GM12878 (cell line): Measurements from ENCODE around the gene PKD2. TPM values are rescaled to one million over a fixed set of nuclear protein-coding genes. Genes with fewer than 3 reads are reported as not detected.

Experiments
- ATAC-seq: fragments of 200-7000 bp; cut with Tn5 transposase; 3 replicates; pipeline ENCODE4 v1.9.1; 2020; ENCODE audit warnings: mild to moderate bottlenecking, moderate library complexity
- BruUV-seq: library from RNA; stranded (reverse); fragments of 400-500 nt; replicated peaks from 2 replicates; lab custom pipeline; 2021; lab: Mats Ljungman, UMichigan
- CTCF ChIA-PET: fragments of 300-600 bp; sonication (Branson Sonifier 250); formaldehyde crosslinking; extraction: SDS; loops from one replicate; lab custom pipeline; 2021; ENCODE audit warnings: inconsistent platforms; lab: Yijun Ruan, JAX
- POLR2A ChIA-PET: fragments of 350-600 bp; formaldehyde crosslinking; extraction: SDS; loops from one replicate; lab custom pipeline; 2021; ENCODE audit warnings: inconsistent platforms; lab: Charles Lee
- RAD21 ChIA-PET: fragments of 300-600 bp; sonication (Branson Sonifier 250); formaldehyde crosslinking; loops from one replicate; lab custom pipeline; 2023; ENCODE audit warnings: antibody characterized with exemption; ENCODE audit not compliant: unreplicated experiment; lab: Charles Lee
- SMC1A ChIA-PET: fragments of 300-600 bp; sonication (Branson Sonifier 250); formaldehyde crosslinking; loops from one replicate; lab custom pipeline; 2023; ENCODE audit not compliant: unreplicated experiment, uncharacterized antibody; lab: Charles Lee
- DNase-seq: peaks from one replicate; pipeline ENCODE4 v3.0.0-alpha.2; 2011; ENCODE audit warnings: low read depth, low spot score
- FAIRE-seq: peaks from 3 replicates; lab custom pipeline; 2011; peaks lifted over from hg19 to GRCh38; lab: Jason Lieb, UNC
- H2AFZ ChIP-seq: 2 replicates; pipeline ENCODE4 v1.6.0; 2011; ENCODE audit warnings: low read depth, low read length, control low read depth; ENCODE audit not compliant: control insufficient read depth
- H3K27ac ChIP-seq: 2 replicates; pipeline ENCODE4 v1.5.1; 2011; ENCODE audit warnings: control low read depth; ENCODE audit not compliant: control insufficient read depth, insufficient read depth
- H3K27me3 ChIP-seq, 2 experiments: replicated peaks in 1 of 2; 2 replicates each; pipeline versions ENCODE4 v1.6.0 to v1.6.1; 2011; ENCODE audit warnings: low read length in 1 of 2; ENCODE audit not compliant: control insufficient read depth in 2 of 2, insufficient read depth in 2 of 2
- H3K36me3 ChIP-seq, 2 experiments: 2 replicates each; pipeline ENCODE4 v1.5.1; 2011; ENCODE audit warnings: low read length in 1 of 2; ENCODE audit not compliant: control insufficient read depth in 2 of 2, insufficient read depth in 2 of 2
- H3K4me1 ChIP-seq: 2 replicates; pipeline ENCODE4 v1.6.1; 2011; ENCODE audit warnings: mild to moderate bottlenecking, low read length, moderate library complexity, mixed read lengths; ENCODE audit not compliant: control insufficient read depth, insufficient read depth
- H3K4me2 ChIP-seq: 2 replicates; pipeline ENCODE4 v1.6.0; 2011; ENCODE audit warnings: control low read depth; ENCODE audit not compliant: control insufficient read depth, insufficient read depth
- H3K4me3 ChIP-seq: fragments of 200-600 bp; sonication (generic); 2 replicates; pipeline ENCODE4 v1.5.1; 2016
- H3K79me2 ChIP-seq: 2 replicates; pipeline ENCODE4 v1.6.0; 2011; ENCODE audit warnings: low read length; ENCODE audit not compliant: control insufficient read depth, insufficient read depth
- H3K9ac ChIP-seq: 2 replicates; pipeline ENCODE4 v1.8.0; 2011; ENCODE audit warnings: low read length, control low read depth, mixed read lengths; ENCODE audit not compliant: control insufficient read depth, insufficient read depth
- H3K9me3 ChIP-seq: replicated peaks from 3 replicates; pipeline ENCODE4 v1.5.1; 2011; ENCODE audit warnings: mild to moderate bottlenecking, low read length; ENCODE audit not compliant: control insufficient read depth, insufficient read depth
- H4K20me1 ChIP-seq: 2 replicates; pipeline ENCODE4 v1.6.0; 2011; ENCODE audit not compliant: control insufficient read depth, insufficient read depth
- CREM ChIP-seq: IDR thresholded peaks from 2 replicates; pipeline ENCODE4 v1.6.1; 2014; ENCODE audit warnings: antibody characterized with exemption, low read depth
- ESRRA ChIP-seq: IDR thresholded peaks from 2 replicates; pipeline ENCODE4 v1.6.1; 2012; ENCODE audit warnings: mild to moderate bottlenecking, low read length, improper control_type of control experiment
- ETV6 ChIP-seq, 2 experiments: fragments of 450-650 bp in 1 of 2; IDR thresholded peaks in 1 of 2; conservative IDR thresholded peaks in 1 of 2; 2 replicates each; pipeline ENCODE4 v1.6.1; 2014; ENCODE audit warnings: antibody characterized with exemption in 1 of 2, borderline replicate concordance in 1 of 2, low read depth in 1 of 2, mild to moderate bottlenecking in 1 of 2, moderate library complexity in 1 of 2
- NFYB ChIP-seq: IDR thresholded peaks from 2 replicates; pipeline ENCODE4 v1.6.1; 2011; ENCODE audit warnings: low read depth, mild to moderate bottlenecking, low read length, improper control_type of control experiment, moderate library complexity; ENCODE audit not compliant: insufficient read depth
- NR2C1 ChIP-seq: fragments of 450-650 bp; IDR thresholded peaks from 2 replicates; pipeline ENCODE4 v1.6.1; 2017; ENCODE audit warnings: antibody characterized with exemption, mild to moderate bottlenecking, moderate library complexity
- POLR2AphosphoS5 ChIP-seq: IDR thresholded peaks from 2 replicates; pipeline ENCODE4 v1.6.1; 2011; ENCODE audit warnings: mild to moderate bottlenecking, low read length, inconsistent platforms
- RBBP5 ChIP-seq: fragments of 200-600 bp; sonication (generic); conservative IDR thresholded peaks from 2 replicates; pipeline ENCODE4 v1.6.1; 2016
- SMAD1 ChIP-seq: fragments of 450-650 bp; IDR thresholded peaks from 2 replicates; pipeline ENCODE4 v1.6.1; 2018; ENCODE audit warnings: mild to moderate bottlenecking, low read depth; ENCODE audit not compliant: partially characterized antibody
- WGBS: methylation state at CpG from one replicate; pipeline ENCODE4 v1.1.6; 2016; ENCODE audit warnings: low lambda C conversion rate; ENCODE audit not compliant: insufficient replicate concordance, insufficient coverage; ENCODE audit errors: missing lambda C conversion rate; 5-methylcytosine and 5-hydroxymethylcytosine counted together
- in situ Hi-C: fragments of 300-500 bp; cut with MboI; formaldehyde crosslinking; loops from 9 replicates; pipeline ENCODE4 v1.14.3; 2018; ENCODE audit warnings: mixed read lengths
- intact Hi-C: fragments of 100-400 bp; cut with micrococcal nuclease; formaldehyde crosslinking; loops from one replicate; pipeline ENCODE4 v1.14.2; 2022; ENCODE audit not compliant: unreplicated experiment
- polyA plus RNA-seq, 11 experiments: library from polyadenylated mRNA; depleted of rRNA in 4 of 11; unstranded in 6 of 11; stranded (reverse) in 5 of 11; fragments of >200 nt; fragmentation: Nextera tagmentation in 4 of 11; fragmentation: Illumina TruSeq in 1 of 11; extraction: Ambion mirVana in 4 of 11; extraction: Trizol in 1 of 11; gene quantifications; 1 replicate in 1 of 11; 2 replicates in 10 of 11; pipeline versions ENCODE4 v1.2.1 to v1.2.3, GENCODE V29; 2011 to 2016; ENCODE audit warnings: inconsistent platforms in 2 of 11, missing spikeins in 2 of 11, low read depth in 1 of 11
- total RNA-seq, 4 experiments: library from RNA; depleted of rRNA in 3 of 4; stranded (reverse); fragments of >200 nt in 3 of 4; fragmentation: Illumina TruSeq in 1 of 4; extraction: Trizol in 1 of 4; gene quantifications; 2 replicates each; pipeline versions ENCODE4 v1.2.1 to v1.2.3, GENCODE V29; 2013 to 2021
- TF ChIP-seq, protein P1 (sequence below): IDR thresholded peaks from 2 replicates; pipeline ENCODE4 v1.6.1; 2012; ENCODE audit warnings: low read depth, low read length, improper control_type of control experiment
- TF ChIP-seq, protein P2 (sequence below): fragments of 450-650 bp; formaldehyde crosslinking; IDR thresholded peaks from 2 replicates; pipeline ENCODE4 v1.4.0; 2022; ENCODE audit warnings: mild to moderate bottlenecking, moderate library complexity
- TF ChIP-seq, protein P3 (sequence below): fragments of 450-650 bp; IDR thresholded peaks from 2 replicates; pipeline ENCODE4 v1.6.1; 2017; ENCODE audit warnings: mild to moderate bottlenecking, moderate library complexity

The PKD2 gene
- total and polyA plus RNA-seq, 10 of the 15 experiments (the other 5 are each of a cell fraction or from before 2014, with no cell fraction given) = 2.0 to 13.8 (median 8.4) TPM

DNA sequence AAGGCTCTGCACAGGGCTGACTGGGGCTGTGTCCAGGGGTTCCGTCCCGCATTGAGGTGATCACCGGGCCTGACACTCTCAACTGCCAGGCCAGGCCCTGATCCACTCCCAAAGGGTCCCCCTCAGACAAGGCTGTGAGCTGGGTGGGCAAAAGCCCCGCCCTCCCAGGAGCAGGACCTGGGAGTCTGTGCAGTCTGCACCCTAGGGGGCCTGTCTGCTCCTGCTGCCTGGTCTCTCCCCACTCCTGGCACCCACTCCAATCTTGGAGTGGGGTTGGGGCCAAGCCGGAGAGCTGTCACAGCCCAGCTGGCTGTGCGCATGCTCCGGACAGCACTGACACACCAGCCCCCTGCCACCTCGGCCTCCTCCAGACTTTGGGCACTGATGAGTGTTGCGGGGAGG, 41.3 kb upstream of the PKD2 start (continued):
- no peak for TF ChIP-seq CREM
- no peak for TF ChIP-seq NR2C1
- no peak for TF ChIP-seq ETV6 (conservative IDR thresholded peaks at IDR 0.05 in 1 of 2, IDR thresholded peaks at IDR 0.05 in 1 of 2; ENCODE audit: borderline replicate concordance in 1 of 2, low read depth in 1 of 2)
- TF ChIP-seq, protein P1, sequence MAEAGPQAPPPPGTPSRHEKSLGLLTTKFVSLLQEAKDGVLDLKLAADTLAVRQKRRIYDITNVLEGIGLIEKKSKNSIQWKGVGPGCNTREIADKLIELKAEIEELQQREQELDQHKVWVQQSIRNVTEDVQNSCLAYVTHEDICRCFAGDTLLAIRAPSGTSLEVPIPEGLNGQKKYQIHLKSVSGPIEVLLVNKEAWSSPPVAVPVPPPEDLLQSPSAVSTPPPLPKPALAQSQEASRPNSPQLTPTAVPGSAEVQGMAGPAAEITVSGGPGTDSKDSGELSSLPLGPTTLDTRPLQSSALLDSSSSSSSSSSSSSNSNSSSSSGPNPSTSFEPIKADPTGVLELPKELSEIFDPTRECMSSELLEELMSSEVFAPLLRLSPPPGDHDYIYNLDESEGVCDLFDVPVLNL = no peak
- TF ChIP-seq NFYB = no peak
- no peak for TF ChIP-seq SMAD1

DNA sequence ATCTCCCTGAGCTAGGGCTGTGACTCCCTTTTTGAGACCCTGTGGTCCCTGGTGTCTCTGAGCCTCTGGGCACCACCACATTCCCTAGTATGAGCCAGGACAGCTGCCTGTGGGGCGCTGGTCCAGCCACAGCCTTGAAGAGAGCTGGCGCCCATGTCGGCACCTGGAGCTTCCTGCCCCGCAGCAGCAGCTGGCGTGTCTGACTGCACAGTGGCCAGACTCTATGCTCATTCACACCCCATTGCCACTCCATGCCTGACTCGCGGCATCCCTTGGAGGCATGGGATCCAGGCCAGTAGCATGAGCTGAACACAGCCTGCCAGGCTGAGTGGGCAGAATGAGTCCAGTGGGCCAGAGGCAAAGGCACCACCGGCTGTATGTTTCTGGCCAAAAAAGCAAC, 40.2 kb upstream of the PKD2 start:
- intact Hi-C loops = no loop called here
- Histone ChIP-seq H3K36me3 (no peaks in the 10 kb centered on the region), H3K4me1 (no peaks in the 10 kb centered on the region), H3K27ac (no peak overlapping the region), H4K20me1 (no peaks in the 10 kb centered on the region), H3K9me3 (no peaks in the 10 kb centered on the region), H3K9ac (no peak overlapping the region), H3K79me2 (no peaks in the 10 kb centered on the region), H3K27me3 (no peaks in the 10 kb centered on the region; a peak in 1 of 4 replicates), H3K4me3 (no peak overlapping the region), H2AFZ (no peak overlapping the region), H3K4me2 (no peak overlapping the region)
- ATAC-seq (no peak), DNase-seq (no peak), FAIRE-seq (no peak)
- in situ Hi-C loops = no loop called here
- ChIA-PET CTCF (interaction anchor here (1.2 to 1.3 kb wide), 2 partner anchors 9 to 53 kb away, joined by 3 to 6 read pairs; partner anchors contain the start of gene SPP1), SMC1A (no interaction called here), RAD21 (interaction anchor here (1.0 kb wide), 1 partner anchor 114 kb away, joined by 3 read pairs; no protein-coding TSS in a partner anchor), POLR2A (interaction anchor here (0.6 kb wide), 1 partner anchor 44 kb away, joined by 6 read pairs; no protein-coding TSS in a partner anchor)
- BruUV-seq = no TSS peak
- 44% methylated on average over 8 of the region's 8 CpGs for WGBS
- TF ChIP-seq, protein P2, sequence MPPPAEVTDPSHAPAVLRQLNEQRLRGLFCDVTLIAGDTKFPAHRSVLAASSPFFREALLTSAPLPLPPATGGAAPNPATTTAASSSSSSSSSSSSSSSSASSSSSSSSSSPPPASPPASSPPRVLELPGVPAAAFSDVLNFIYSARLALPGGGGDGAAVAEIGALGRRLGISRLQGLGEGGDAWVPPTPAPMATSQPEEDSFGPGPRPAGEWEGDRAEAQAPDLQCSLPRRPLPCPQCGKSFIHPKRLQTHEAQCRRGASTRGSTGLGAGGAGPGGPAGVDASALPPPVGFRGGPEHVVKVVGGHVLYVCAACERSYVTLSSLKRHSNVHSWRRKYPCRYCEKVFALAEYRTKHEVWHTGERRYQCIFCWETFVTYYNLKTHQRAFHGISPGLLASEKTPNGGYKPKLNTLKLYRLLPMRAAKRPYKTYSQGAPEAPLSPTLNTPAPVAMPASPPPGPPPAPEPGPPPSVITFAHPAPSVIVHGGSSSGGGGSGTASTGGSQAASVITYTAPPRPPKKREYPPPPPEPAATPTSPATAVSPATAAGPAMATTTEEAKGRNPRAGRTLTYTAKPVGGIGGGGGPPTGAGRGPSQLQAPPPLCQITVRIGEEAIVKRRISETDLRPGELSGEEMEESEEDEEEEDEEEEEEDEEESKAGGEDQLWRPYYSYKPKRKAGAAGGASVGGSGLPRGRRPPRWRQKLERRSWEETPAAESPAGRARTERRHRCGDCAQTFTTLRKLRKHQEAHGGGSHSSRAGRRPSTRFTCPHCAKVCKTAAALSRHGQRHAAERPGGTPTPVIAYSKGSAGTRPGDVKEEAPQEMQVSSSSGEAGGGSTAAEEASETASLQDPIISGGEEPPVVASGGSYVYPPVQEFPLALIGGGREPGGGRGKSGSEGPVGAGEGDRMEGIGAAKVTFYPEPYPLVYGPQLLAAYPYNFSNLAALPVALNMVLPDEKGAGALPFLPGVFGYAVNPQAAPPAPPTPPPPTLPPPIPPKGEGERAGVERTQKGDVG (CRISPR knock-in tag) = no peak
- no peak for TF ChIP-seq ESRRA
- TF ChIP-seq RBBP5 = no peak
- TF ChIP-seq, protein P3, sequence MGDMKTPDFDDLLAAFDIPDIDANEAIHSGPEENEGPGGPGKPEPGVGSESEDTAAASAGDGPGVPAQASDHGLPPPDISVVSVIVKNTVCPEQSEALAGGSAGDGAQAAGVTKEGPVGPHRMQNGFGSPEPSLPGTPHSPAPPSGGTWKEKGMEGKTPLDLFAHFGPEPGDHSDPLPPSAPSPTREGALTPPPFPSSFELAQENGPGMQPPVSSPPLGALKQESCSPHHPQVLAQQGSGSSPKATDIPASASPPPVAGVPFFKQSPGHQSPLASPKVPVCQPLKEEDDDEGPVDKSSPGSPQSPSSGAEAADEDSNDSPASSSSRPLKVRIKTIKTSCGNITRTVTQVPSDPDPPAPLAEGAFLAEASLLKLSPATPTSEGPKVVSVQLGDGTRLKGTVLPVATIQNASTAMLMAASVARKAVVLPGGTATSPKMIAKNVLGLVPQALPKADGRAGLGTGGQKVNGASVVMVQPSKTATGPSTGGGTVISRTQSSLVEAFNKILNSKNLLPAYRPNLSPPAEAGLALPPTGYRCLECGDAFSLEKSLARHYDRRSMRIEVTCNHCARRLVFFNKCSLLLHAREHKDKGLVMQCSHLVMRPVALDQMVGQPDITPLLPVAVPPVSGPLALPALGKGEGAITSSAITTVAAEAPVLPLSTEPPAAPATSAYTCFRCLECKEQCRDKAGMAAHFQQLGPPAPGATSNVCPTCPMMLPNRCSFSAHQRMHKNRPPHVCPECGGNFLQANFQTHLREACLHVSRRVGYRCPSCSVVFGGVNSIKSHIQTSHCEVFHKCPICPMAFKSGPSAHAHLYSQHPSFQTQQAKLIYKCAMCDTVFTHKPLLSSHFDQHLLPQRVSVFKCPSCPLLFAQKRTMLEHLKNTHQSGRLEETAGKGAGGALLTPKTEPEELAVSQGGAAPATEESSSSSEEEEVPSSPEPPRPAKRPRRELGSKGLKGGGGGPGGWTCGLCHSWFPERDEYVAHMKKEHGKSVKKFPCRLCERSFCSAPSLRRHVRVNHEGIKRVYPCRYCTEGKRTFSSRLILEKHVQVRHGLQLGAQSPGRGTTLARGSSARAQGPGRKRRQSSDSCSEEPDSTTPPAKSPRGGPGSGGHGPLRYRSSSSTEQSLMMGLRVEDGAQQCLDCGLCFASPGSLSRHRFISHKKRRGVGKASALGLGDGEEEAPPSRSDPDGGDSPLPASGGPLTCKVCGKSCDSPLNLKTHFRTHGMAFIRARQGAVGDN = no peak
- TF ChIP-seq POLR2AphosphoS5 = no peak
